ENCODE measurements around the gene ATP1A2.

DNA sequence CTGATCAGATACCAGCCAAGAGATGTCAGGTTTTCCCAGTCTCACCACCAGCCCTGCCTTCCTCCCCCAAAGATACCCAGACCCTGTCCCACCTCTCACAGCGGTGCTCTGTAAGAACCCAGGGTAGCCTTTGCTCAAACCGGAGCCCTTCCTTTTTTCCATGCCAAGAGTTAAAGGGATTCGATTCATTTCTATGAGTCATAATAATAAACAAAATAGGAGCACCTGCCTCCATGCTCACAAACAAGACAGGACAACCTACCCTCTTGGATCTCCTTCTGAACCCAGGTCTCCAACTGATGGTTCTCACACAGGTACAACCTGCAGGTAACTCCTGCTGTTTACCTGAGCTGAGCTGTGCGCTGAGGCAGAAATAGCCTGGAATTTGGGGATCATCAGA is 5.9 kb upstream of the ATP1A2 start:
- TF ChIP-seq GATA2 (IDR thresholded peaks at IDR 0.05; ENCODE audit: low read depth, low read length) = no peak
- TF ChIP-seq GATA3 (IDR thresholded peaks at IDR 0.05; ENCODE audit: low read depth, low read length) = no peak

Measured in SH-SY5Y (cell line).